EL (cell line): ENCODE data around the gene PRAME.
"Not testable (repeated sequence)": the region's sequence is repeated elsewhere in the genome, so short reads cannot be mapped to it uniquely, and the experiment has no call there.

Experiments used
- DNase-seq: peaks from one replicate; pipeline ENCODE4 v3.0.0-alpha.2; 2016

The PRAME gene

GRCh38 chr22:22558972-22559603, at the start of gene PRAME:
Gene PRAME, minus strand, starts transcription at chr22:22559265. Its CDS starts 2,433 bp downstream, at chr22:22556832.
- DNase-seq: peak; percentile 29

- not testable (repeated sequence) for DNase-seq
Measured at GRCh38 chr22:22608022-22608421, 49.0 kb upstream of the PRAME start.

GRCh38 chr22:22605074-22605404, 46.0 kb upstream of the PRAME start:
- DNase-seq: no peak

- no peak for DNase-seq
Measured at GRCh38 chr22:22604326-22605073, 45.4 kb upstream of the PRAME start.

- no peak for DNase-seq
Measured at GRCh38 chr22:22603470-22603947, 44.4 kb upstream of the PRAME start.

GRCh38 chr22:22600531-22601261, 41.6 kb upstream of the PRAME start:
- DNase-seq: no peak

GRCh38 chr22:22599248-22599647, 40.2 kb upstream of the PRAME start:
- no peak for DNase-seq

- no peak for DNase-seq
Measured at GRCh38 chr22:22598144-22598543, 39.1 kb upstream of the PRAME start.

GRCh38 chr22:22595001-22595835, 36.2 kb upstream of the PRAME start:
- DNase-seq: no peak

- DNase-seq: peak; percentile 41
Measured at GRCh38 chr22:22593964-22594656, 35.0 kb upstream of the PRAME start.

GRCh38 chr22:22593250-22593649, 34.2 kb upstream of the PRAME start:
- DNase-seq: no peak

- DNase-seq: no peak
Measured at GRCh38 chr22:22591348-22592299, 32.6 kb upstream of the PRAME start.

GRCh38 chr22:22590136-22590891, 31.2 kb upstream of the PRAME start:
- DNase-seq: no peak

- no peak for DNase-seq
Measured at GRCh38 chr22:22588485-22589164, 29.6 kb upstream of the PRAME start.

GRCh38 chr22:22587577-22588188, 28.6 kb upstream of the PRAME start:
- DNase-seq: no peak

GRCh38 chr22:22584722-22585121, 25.7 kb upstream of the PRAME start:
- no peak for DNase-seq

- no peak for DNase-seq
Measured at GRCh38 chr22:22583030-22583429, 24.0 kb upstream of the PRAME start.

- DNase-seq: not testable (repeated sequence)
Measured at GRCh38 chr22:22581524-22581923, 22.5 kb upstream of the PRAME start.
